NCI-H524 (cell line): Measurements from ENCODE around the gene MYT1.
"Not testable (repeated sequence)": the region's sequence is repeated elsewhere in the genome, so short reads cannot be mapped to it uniquely, and the experiment has no call there.

Source experiments
- DNase-seq, 2 experiments: peaks; one replicate each; lab custom pipeline; 2025; lab: John Stamatoyannopoulos, UW

MYT1 gene

DNA sequence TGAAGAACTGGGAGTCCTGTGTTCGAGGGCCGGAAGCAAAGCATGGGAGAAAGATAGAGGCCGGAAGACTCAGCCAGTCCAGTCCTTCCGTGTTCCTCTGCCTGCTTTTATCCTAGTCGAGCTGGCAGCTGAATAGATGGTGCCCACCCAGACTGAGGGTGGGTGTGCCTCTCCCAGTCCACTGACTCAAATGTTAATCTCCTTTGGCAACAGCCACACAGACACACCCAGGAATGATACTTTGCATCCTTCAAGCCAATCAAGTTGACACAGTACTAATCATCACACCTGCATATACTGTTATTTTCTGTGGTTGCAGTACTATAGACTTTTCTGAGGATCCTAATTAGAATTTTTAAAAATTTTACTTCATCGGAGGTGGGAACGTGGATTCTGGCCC lies 112.6 kb downstream of the MYT1 start:
- DNase-seq = no peak

DNA sequence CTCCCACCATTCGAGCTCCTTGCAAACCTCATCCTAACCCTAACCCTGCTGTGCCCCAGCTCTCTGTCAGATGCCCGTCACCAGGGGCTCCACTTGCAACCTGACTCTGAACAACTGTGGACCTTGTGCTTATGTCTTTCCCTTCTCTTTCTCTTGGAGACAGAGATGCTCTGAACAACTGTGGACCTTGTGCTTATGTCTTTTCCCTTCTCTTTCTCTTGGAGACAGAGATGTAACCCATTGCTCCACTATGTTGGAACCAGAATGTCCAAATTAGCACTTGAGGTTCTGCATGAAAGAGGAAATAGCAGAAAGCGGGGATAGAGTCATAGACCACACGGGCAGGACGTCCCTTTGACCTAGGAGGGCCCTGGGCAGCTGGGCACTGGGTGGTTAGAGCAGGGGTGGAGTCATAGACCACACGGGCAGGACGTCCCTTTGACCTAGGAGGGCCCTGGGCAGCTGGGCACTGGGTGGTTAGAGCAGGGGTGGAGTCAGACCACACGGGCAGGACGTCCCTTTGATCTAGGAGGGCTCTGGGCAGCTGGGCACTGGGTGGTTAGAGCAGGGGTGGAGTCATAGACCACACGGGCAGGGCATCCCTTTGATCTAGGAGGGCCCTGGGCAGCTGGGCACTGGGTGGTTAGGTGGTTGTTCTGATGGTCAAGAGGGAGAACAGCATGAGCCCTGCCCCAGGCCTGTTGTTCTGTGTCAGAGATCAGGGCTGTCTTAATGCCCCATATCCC lies 113.5 kb downstream of the MYT1 start:
- DNase-seq = no peak

DNA sequence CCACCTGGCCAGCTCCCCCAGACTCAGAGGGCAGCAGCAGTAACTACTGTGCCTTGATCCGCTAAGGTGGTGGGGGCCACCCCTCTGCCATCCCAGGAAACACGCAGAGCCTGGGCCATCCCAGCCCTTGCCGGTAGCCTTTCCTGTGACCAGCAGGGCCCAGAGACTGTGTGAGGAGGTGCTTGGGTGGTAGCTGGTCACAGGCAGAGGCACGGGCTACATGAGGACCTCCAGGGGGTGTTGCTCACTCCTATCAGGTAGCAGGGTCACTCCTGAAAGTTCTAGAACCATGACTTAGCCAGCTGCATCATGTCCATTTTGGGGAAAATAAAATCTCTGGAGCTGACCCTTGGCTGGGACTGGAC lies 114.0 kb downstream of the MYT1 start:
- no peak for DNase-seq

DNA sequence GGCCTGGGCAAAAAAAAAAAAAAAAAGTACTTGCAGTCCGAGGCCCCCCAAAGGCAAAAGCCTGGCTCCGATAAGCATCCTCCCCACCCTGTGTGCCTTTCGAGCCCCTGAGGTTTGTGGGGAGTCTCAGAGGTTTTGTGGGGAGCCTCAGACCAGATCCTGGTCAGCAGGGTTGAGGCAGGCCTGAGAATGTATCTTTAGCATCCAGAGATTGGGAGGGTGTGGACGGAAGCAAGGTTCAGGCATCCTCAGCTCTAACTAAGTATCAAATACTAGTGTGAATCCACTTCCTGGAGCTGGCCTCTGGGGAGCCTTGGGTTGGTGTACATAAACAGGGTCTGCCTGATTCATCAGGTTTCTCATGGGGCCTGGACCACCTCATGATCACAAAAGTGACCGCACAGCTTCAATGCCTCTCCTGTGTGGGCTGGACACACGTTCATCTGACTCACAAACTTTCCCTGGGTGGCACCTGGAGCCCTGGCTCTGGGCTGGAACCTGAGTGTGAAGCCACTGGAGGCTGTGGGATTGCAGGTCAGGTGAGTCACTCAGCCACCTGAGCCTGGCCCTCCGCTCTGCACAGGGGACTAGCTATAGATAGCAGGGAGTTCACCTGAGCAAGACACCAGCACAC lies 115.7 kb downstream of the MYT1 start:
- no peak for DNase-seq

DNA sequence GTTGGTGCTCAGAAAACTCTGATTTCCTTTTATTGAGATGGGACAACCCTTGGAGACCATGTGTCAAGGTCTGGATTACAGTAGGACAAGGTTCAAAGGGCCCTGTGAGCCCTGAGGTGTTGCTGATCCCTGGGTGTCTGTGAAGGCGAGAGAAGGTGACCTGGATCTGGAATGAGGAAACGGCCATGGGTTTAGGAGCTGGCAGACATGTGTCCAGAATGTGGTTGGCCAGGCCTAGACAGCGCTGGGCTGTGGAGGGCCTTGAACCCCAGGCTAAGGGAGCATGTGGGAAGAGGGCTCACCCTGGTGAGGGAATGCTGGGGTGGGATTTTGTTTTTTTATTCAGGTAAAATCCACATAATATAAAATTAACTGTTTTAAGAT lies 116.2 kb downstream of the MYT1 start:
- DNase-seq = no peak

DNA sequence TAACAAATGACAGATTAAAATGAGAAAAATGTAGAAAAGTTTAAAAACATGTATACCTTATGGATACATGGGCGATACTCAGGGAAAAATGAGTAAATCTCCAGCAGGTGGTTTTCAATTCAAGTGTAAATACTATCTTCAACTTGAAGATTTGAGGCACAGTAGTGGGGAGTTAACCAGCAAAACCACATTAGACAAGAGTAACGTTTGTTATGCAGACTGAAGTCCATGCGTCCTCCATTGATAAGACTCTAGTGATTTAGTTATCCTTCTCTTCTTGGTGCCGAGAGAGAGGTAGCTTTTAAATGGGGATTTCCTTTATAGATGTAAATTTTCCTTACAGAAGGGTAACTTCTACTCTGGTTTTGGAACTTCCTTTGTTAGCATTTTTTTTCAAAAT lies 119.4 kb downstream of the MYT1 start:
- DNase-seq = no peak

DNA sequence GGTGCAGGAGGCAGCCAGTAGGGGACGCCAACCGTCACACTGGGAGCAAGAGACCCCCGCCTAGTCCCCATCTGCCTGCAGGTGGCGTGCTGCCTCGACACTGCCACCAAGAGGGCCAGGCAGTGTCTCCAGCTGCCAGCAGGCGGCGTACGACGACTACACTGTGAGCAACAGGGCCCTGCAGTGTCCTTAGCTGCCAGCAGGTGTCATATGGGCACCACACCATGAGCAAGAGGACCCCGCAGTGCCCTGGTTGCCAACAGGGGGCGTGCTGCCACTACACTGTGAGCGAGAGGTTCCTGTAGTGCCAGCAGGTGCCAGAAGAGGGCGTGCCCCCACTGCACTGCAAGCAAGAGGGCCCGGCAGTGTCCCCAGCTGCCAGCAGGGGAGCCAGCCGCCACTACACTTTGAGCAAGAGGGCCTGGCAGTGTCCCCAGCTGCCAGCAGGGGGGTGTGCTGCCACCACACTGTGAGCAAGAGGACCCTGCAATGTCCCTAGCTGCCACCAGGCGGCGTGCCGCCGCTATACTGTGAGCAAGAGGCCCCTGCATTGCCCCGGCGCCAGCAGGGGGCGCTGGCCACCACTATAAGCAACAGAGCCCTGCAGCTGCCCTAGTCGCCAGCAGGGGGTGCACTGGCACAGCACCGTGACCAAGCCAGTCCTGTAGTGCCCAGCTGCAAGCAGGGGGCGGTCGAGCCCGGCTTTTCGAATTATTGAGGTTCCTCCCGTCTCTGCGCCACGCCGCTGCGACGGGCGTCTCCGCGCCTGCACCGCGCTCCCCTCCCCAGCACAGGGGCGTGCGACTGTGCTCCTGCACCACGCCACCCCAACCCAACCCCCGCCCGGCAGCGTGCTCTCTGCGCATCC lies 121.6 kb downstream of the MYT1 start:
- DNase-seq = peak; percentile 37 to 71

DNA sequence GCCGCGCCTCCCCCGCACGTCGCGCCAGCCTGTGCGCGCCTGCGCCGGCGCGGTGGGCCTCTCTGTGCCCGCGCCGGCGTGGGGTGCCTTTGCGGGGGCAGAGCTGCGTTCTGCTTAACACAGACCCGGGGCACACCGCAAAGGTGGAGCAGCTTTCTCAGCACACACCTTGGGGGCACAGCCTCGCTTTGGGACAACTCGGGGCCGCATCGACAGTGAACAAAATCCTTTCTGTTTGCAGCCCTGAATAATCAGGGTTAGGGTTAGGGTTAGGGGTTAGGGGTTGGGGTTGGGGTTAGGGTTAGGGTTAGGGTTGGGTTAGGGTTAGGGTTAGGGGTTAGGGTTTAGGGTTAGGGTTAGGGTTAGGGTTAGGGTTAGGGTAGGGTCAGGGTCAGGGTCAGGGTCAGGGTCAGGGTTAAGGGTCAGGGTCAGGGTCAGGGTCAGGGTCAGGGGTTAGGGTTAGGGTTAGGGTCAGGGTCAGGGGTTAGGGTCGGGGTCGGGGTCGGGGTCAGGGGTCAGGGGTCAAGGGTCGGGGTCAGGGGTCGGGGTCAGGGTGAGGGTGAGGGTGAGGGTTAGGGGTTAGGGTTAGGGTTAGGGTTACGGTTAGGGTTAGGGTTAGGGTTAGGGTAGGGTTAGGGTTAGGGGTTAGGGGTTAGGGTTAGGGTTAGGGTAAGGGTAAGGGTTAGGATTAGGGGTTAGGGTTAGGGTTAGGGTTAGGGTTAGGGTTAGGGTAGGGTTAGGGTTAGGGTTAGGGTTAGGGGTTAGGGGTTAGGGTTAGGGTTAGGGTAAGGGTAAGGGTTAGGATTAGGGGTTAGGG lies 122.4 kb downstream of the MYT1 start:
- DNase-seq = not testable (repeated sequence)

DNA sequence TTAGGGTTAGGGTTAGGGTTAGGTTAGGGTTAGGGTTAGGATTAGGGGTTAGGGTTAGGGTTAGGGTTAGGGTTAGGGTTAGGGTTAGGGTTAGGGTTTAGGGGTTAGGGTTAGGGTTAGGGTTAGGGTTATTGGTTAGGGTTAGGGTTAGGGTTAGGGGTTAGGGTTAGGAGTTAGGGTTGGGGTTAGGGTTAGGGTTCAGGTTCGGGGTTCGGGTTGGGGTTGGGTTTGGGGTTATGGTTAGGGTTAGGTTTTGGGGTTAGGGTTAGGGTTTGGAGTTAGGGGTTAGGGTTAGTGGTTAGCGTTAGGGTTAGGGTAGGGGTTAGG lies 123.0 kb downstream of the MYT1 start:
- not testable (repeated sequence) for DNase-seq
